HEK293T (cell line): ENCODE measurements around the gene SEC11C.

Source experiments
- FOXM1 ChIP-seq: fragments of 450-650 bp; IDR thresholded peaks from 2 replicates; pipeline ENCODE4 v1.6.1; 2017; ENCODE audit warnings: mild to moderate bottlenecking, borderline replicate concordance
- SUZ12 ChIP-seq: fragments of 450-650 bp; IDR thresholded peaks from 2 replicates; pipeline ENCODE4 v1.6.1; 2016; ENCODE audit warnings: mild to moderate bottlenecking

DNA sequence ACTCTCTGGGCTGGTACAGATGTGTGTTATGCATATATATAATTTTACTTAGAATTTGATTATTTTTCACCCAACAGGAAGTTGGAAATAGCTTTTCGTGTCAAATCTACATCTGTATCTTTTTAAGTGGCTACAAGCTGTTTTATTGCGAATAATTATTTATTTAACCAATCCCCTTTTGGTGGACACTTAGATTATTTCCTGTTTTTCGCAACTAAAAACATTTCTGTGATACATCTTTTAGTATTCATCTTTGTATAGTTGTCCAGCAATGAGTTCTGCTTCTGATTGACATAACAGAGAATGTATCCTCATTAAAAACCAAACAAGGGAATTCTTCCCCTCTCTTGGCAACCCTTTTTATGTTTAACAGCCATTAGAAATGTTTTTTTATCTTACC, 16.6 kb downstream of the SEC11C start:
- TF ChIP-seq FOXM1: no peak
- no peak for TF ChIP-seq SUZ12
